Measurements from ENCODE around the gene BAHCC1.

Gene BAHCC1

DNA sequence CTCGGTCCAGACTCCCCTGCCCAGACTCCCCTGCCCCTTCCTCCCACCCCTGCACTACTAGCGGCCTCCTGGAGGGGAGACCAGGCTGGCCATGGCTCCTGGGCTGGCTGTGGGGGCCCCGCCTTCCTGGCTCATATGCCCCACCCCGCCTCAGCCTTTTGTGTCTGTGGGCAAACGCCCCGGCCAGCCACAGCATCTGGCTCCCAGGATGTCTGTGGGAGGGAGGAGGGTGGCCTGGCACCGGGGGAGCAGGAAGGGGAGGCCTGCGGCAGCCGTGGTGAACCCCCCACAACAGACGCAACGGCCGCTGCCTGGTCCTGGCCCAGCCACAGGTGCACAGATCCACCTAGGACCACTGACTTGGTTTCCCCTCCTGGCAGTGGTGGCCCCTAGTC, 32.9 kb downstream of the BAHCC1 start:
- DNase-seq = no peak

DNA sequence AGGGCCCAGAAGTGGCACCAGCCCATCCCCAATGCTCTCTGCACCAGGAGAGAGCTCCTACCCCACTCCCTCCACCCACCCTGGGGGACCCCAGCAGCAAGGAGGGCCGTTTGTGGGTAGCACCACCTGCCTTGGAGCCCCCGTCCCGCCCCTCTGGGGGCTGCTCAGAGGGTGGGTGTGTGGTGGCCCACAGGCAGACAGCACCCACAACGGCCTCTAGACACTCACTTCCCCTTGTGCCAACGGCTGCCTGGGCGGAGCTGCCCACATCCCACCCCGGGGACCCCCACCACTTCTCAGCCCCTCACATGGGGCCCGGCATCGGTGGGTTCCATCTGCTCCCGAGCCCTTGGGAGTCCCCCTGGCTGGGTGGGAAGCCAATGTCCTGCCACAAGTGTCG, 33.3 kb downstream of the BAHCC1 start:
- no peak for DNase-seq

- DNase-seq = no peak
Observed at GRCh38 chr17:81428948-81429774, 33.9 kb downstream of the BAHCC1 start.

- DNase-seq = no peak
Observed at GRCh38 chr17:81429821-81430551, 34.7 kb downstream of the BAHCC1 start.

GRCh38 chr17:81431545-81432482, 36.6 kb downstream of the BAHCC1 start:
- DNase-seq = no peak

GRCh38 chr17:81432941-81433340, 37.7 kb downstream of the BAHCC1 start:
- DNase-seq = no peak

GRCh38 chr17:81433656-81434055, 38.4 kb downstream of the BAHCC1 start:
- DNase-seq = no peak

DNA sequence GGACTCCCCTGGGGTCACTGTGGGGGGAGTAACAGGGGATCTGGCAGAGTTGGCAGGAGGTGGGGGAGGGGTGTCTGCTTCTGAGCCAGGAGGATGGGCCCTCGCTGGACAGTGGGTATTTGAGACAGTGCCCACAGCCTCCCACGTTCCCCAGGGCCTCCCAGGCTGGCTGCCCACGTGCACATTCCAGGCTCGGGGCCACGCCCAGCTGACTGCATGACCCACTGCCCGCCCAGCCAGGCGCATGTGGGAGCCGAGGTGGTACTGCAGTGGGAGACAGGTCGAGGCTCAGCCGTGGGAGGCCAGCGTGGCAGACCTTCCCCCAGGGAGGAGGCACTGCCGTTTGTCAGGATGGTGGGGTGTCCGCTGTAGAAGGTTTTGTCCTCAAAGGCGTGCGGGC, 38.8 kb downstream of the BAHCC1 start:
- DNase-seq = no peak

GRCh38 chr17:81434681-81435417, 39.6 kb downstream of the BAHCC1 start:
- no peak for DNase-seq

- DNase-seq = no peak
Observed at GRCh38 chr17:81435652-81436293, 40.5 kb downstream of the BAHCC1 start.

- peak; percentile 91 for DNase-seq
Observed at GRCh38 chr17:81436294-81436849, 41.1 kb downstream of the BAHCC1 start.

DNA sequence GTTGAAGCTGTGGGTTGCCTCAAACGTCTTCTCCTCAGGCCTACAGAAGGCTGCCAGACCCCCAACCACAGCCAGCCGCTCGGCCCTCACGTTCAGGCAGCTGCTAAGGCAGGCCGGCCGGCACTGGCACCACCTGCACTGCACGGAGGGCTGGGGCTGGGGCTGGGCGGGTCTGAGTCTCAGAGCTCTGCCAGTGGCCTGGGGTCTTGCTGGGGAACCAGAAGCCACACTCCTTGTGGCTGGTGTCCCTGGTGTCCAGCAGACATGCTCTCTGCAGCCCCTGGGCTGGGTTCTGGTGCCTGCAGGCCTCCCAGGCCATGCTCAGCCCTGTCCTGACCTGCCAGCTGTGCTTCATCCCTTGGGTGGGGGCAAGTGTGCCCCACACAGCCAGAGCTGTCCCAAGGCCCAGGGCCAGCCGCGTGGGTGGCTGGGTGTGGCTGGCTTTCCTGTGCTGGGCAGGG, 42.0 kb downstream of the BAHCC1 start:
- DNase-seq = no peak

- DNase-seq = no peak
Observed at GRCh38 chr17:81438007-81438659, 42.9 kb downstream of the BAHCC1 start.

GRCh38 chr17:81438688-81439087, 43.4 kb downstream of the BAHCC1 start:
- no peak for DNase-seq

DNA sequence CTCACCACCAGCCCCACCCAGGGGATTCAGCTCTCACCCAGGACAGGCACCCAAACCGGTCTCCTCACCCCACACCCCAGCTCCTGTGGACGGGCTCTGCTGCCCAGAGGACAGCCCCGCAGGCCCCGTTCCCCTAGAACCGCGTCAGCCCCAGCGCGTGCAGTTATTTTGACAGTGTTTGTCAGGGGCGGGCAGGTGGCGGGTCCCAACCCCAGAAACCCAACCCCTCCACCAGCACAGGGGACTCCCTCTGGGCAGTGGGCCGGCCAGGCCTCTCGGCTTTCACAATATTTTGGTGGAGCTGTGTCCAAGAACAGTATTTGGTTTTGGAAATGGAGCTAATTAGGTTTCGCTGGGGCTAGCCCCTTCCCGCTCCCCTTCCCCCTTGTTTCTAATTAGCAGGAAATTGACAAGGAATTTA, 44.8 kb downstream of the BAHCC1 start:
- no peak for DNase-seq

- peak; percentile 91 for DNase-seq
Observed at GRCh38 chr17:81440511-81441244, 45.4 kb downstream of the BAHCC1 start.

DNA sequence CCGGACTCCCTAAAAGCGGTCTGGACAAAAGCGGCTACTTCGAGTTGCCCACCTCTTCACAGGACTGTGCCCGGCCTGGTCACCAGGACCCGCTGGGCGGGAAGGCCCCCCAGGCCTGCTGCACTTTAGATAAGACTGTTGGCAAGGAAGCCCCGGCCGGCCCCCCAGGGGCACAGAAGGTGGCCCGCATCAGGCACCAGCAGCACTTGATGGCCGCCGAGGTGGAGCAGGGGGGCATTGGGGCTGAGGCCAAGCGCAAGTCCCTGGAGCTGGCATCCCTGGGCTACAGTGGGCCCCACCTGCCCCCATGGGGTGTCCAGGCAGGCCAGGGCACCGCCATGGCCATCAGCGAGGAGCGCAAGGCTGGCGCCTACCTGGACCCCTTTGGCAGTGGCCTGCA, 47.5 kb downstream of the BAHCC1 start:
- no peak for DNase-seq

GRCh38 chr17:81443269-81443668, 48.0 kb downstream of the BAHCC1 start:
- no peak for DNase-seq

- DNase-seq = no peak
Observed at GRCh38 chr17:81444610-81445339, 49.5 kb downstream of the BAHCC1 start.

All from islet precursor cell (in vitro differentiated cells).